ENCODE results near the gene KRT7. TPM values are rescaled to one million over a fixed set of nuclear protein-coding genes. Genes with fewer than 3 reads are reported as not detected.

KRT7 gene
- total RNA-seq, 4 donors from 2014 or later = 0.47 to 78.7 (median 4.3) TPM

- peaks cover 25% of the 10 kb centered on the region for H3K27me3 ChIP-seq
- WGBS, 2 donors (ENCODE audit: low coverage in 1 of 2) = 90 to 100% methylated on average over 2 to 4 of the region's 4 CpGs
- TF ChIP-seq EP300 (IDR thresholded peaks at IDR 0.05) (no peak), POLR2AphosphoS5 (IDR thresholded peaks at IDR 0.05) (no peak), POLR2A (IDR thresholded peaks at IDR 0.05) (no peak)
- TF ChIP-seq, protein P1, sequence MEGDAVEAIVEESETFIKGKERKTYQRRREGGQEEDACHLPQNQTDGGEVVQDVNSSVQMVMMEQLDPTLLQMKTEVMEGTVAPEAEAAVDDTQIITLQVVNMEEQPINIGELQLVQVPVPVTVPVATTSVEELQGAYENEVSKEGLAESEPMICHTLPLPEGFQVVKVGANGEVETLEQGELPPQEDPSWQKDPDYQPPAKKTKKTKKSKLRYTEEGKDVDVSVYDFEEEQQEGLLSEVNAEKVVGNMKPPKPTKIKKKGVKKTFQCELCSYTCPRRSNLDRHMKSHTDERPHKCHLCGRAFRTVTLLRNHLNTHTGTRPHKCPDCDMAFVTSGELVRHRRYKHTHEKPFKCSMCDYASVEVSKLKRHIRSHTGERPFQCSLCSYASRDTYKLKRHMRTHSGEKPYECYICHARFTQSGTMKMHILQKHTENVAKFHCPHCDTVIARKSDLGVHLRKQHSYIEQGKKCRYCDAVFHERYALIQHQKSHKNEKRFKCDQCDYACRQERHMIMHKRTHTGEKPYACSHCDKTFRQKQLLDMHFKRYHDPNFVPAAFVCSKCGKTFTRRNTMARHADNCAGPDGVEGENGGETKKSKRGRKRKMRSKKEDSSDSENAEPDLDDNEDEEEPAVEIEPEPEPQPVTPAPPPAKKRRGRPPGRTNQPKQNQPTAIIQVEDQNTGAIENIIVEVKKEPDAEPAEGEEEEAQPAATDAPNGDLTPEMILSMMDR (IDR thresholded peaks at IDR 0.05) = no peak
- H3K4me3 ChIP-seq = no peak overlapping the region
- no peaks in the 10 kb centered on the region for H3K4me1 ChIP-seq
- H3K36me3 ChIP-seq = no peaks in the 10 kb centered on the region
- no peak for ATAC-seq
- no peaks in the 10 kb centered on the region for H3K9me3 ChIP-seq
- H3K27ac ChIP-seq = no peak overlapping the region
These were observed 10.4 kb upstream of the KRT7 start for GRCh38 chr12:52222692-52223091.

DNA sequence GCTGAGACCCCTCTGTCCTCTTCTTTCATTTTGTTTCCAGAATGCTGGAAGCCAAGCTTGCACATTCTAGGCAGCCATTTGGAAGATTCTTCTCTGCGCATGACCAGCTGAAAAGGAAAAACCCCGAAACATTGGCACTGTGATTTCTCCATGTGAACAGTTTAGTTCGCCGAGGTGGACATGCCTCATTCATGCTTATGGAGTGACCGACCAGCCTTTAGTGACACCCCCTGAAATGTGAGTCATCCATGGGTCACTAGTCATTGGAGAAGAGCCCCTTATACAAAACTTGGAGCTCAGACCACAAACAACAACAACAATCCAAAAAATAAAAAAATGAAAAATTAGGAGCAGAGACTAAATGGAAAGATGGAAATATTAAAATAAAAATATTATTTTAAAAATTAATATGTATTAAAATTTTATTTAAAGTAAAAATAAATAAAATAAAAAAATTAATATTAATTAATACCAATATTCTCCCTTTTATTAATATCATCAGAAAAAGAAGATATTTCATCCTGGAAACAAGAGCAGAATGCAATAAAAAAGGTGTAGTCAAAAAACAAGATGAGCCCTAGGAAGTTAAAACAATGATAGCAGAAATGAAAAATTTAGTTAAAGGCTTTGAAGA lies 9.5 kb upstream of the KRT7 start:
- TF ChIP-seq POLR2AphosphoS5 (IDR thresholded peaks at IDR 0.05) (no peak), POLR2A (IDR thresholded peaks at IDR 0.05) (no peak), EP300 (IDR thresholded peaks at IDR 0.05) (no peak)
- TF ChIP-seq, protein P1 (IDR thresholded peaks at IDR 0.05) = no peak
- Histone ChIP-seq H3K4me1 (no peaks in the 10 kb centered on the region), H3K9me3 (no peaks in the 10 kb centered on the region), H3K27ac (no peak overlapping the region), H3K4me3 (no peak overlapping the region), H3K36me3 (no peaks in the 10 kb centered on the region), H3K27me3 (peaks cover 25% of the 10 kb centered on the region)
- no peak for ATAC-seq
- WGBS, 2 donors (ENCODE audit: low coverage in 1 of 2) = 85 to 100% methylated on average over 1 to 5 of the region's 5 CpGs

- Histone ChIP-seq H3K4me1 (no peaks in the 10 kb centered on the region), H3K4me3 (no peak overlapping the region), H3K36me3 (no peaks in the 10 kb centered on the region), H3K9me3 (no peaks in the 10 kb centered on the region), H3K27me3 (peaks cover 28% of the 10 kb centered on the region), H3K27ac (no peak overlapping the region)
- 60 to 63% methylated on average over 2 to 3 of the region's 3 CpGs for WGBS, 2 donors (ENCODE audit: low coverage in 1 of 2)
- no peak for ATAC-seq
- TF ChIP-seq POLR2AphosphoS5 (IDR thresholded peaks at IDR 0.05) (no peak), POLR2A (IDR thresholded peaks at IDR 0.05) (no peak), EP300 (IDR thresholded peaks at IDR 0.05) (no peak)
- TF ChIP-seq, protein P1 (IDR thresholded peaks at IDR 0.05) = no peak
These were observed 8.9 kb upstream of the KRT7 start for GRCh38 chr12:52224151-52224550.

GRCh38 chr12:52225752-52226151 lies 7.3 kb upstream of the KRT7 start:
- WGBS, 2 donors (ENCODE audit: low coverage in 1 of 2) = 89 to 96% methylated on average over 3 to 4 of the region's 4 CpGs
- Histone ChIP-seq H3K9me3 (no peaks in the 10 kb centered on the region), H3K4me1 (no peaks in the 10 kb centered on the region), H3K27me3 (peaks cover 36% of the 10 kb centered on the region), H3K4me3 (no peak overlapping the region), H3K36me3 (no peaks in the 10 kb centered on the region), H3K27ac (no peak overlapping the region)
- no peak for TF ChIP-seq EP300 (IDR thresholded peaks at IDR 0.05)
- no peak for TF ChIP-seq POLR2A (IDR thresholded peaks at IDR 0.05)
- TF ChIP-seq POLR2AphosphoS5 (IDR thresholded peaks at IDR 0.05) = no peak
- TF ChIP-seq, protein P1 (IDR thresholded peaks at IDR 0.05) = no peak
- no peak for ATAC-seq

- Histone ChIP-seq H3K27me3 (peaks cover 42% of the 10 kb centered on the region), H3K27ac (no peak overlapping the region), H3K4me1 (no peaks in the 10 kb centered on the region), H3K36me3 (no peaks in the 10 kb centered on the region), H3K4me3 (no peak overlapping the region), H3K9me3 (no peaks in the 10 kb centered on the region)
- 17 to 68% methylated on average over 1 to 4 of the region's 4 CpGs for WGBS, 2 donors (ENCODE audit: low coverage in 1 of 2)
- no peak for ATAC-seq
- TF ChIP-seq POLR2AphosphoS5 (IDR thresholded peaks at IDR 0.05) (no peak), POLR2A (IDR thresholded peaks at IDR 0.05) (no peak), EP300 (IDR thresholded peaks at IDR 0.05) (no peak)
- TF ChIP-seq, protein P1 (IDR thresholded peaks at IDR 0.05) = no peak
These were observed 6.6 kb upstream of the KRT7 start for GRCh38 chr12:52226446-52226845.

Measured in gastroesophageal sphincter (tissue), 4 donors.